ENCODE results near the gene CIB2. TPM values are rescaled to one million over a fixed set of nuclear protein-coding genes. Genes with fewer than 3 reads are reported as not detected.

The CIB2 gene
- total and polyA plus RNA-seq, 2 donors (not counting 1 experiment from before 2014, with no cell fraction given): 0.97 to 3.2 TPM

- Histone ChIP-seq H3K4me2 (replicated peaks; ENCODE audit: low read depth, low read length, poor library complexity, severe bottlenecking) (no peak overlapping the region), H3K9ac (ENCODE audit: low read length) (no peak overlapping the region), H3K27me3 (replicated peaks in 1 of 4; ENCODE audit: control extremely low read depth in 1 of 4, control insufficient read depth in 3 of 4, insufficient read depth in 4 of 4, low read length in 3 of 4) (peaks cover 0 to 4% (median 0%) of the 10 kb centered on the region in 4 experiments), H3K4me3 (ENCODE audit: control extremely low read depth in 1 of 5, extremely low read depth in 1 of 5, insufficient read depth in 1 of 5, low read depth in 2 of 5, low read length in 4 of 5) (no peak overlapping the region), H3K36me3 (replicated peaks in 1 of 2; ENCODE audit: control extremely low read depth in 1 of 2, control insufficient read depth in 1 of 2, extremely low read depth in 1 of 2, insufficient read depth in 2 of 2, low read length in 1 of 2) (no peaks in the 10 kb centered on the region), H3K79me2 (ENCODE audit: control insufficient read depth, insufficient read depth, low read length) (no peaks in the 10 kb centered on the region), H4K20me1 (ENCODE audit: control insufficient read depth, insufficient read depth, low read length, poor library complexity, severe bottlenecking) (no peaks in the 10 kb centered on the region), H2AFZ (ENCODE audit: insufficient read depth, low read depth, low read length, poor library complexity, severe bottlenecking) (no peak overlapping the region), H3K4me1 (ENCODE audit: control insufficient read depth in 2 of 2, insufficient read depth in 2 of 2, low read length in 2 of 2) (no peaks in the 10 kb centered on the region), H3K9me3 (ENCODE audit: control extremely low read depth in 1 of 3, control insufficient read depth in 2 of 3, insufficient read depth in 1 of 3, low read length in 2 of 3) (peaks cover 0 to 3% (median 0%) of the 10 kb centered on the region in 3 donors), H3K27ac (ENCODE audit: low read length in 2 of 2) (no peak overlapping the region)
- over 99% methylated on average over 9 of the region's 11 CpGs for WGBS (ENCODE audit: insufficient coverage)
- POLR2A ChIA-PET: no interaction called here
- no peaks in the 10 kb centered on the region for H3K27me3 Mint-ChIP-seq
- no peak for DNase-seq
- no peak overlapping the region for H3K27ac Mint-ChIP-seq
- no peak for ATAC-seq (ENCODE audit: low read depth)
- H3K9me3 Mint-ChIP-seq (ENCODE audit: insufficient read depth): no peaks in the 10 kb centered on the region
- H3K4me1 Mint-ChIP-seq: no peaks in the 10 kb centered on the region
- TF ChIP-seq CTCF (IDR thresholded peaks at IDR 0.05): no peak
- no peak for TF ChIP-seq EZH2 (IDR thresholded peaks at IDR 0.05; ENCODE audit: borderline replicate concordance, insufficient read depth, low read depth, low read length, poor library complexity, severe bottlenecking)
- CTCF ChIA-PET: interaction anchor here (0.9 to 3.8 kb wide), 3 partner anchors 10 to 64 kb away, joined by 3 to 21 read pairs (median 6); no protein-coding TSS in a partner anchor
- H3K4me3 Mint-ChIP-seq: no peak overlapping the region
- intact Hi-C loops (cut with micrococcal nuclease): no loop called here
Measured at GRCh38 chr15:78098131-78098755, 33.0 kb downstream of the CIB2 start.

- Histone ChIP-seq H3K4me2 (replicated peaks; ENCODE audit: low read depth, low read length, poor library complexity, severe bottlenecking) (no peak overlapping the region), H3K27ac (ENCODE audit: low read length in 2 of 2) (no peak overlapping the region), H2AFZ (ENCODE audit: insufficient read depth, low read depth, low read length, poor library complexity, severe bottlenecking) (no peak overlapping the region), H3K9me3 (ENCODE audit: control extremely low read depth in 1 of 3, control insufficient read depth in 2 of 3, insufficient read depth in 1 of 3, low read length in 2 of 3) (peaks cover 0 to 1% (median 0%) of the 10 kb centered on the region in 3 donors), H3K79me2 (ENCODE audit: control insufficient read depth, insufficient read depth, low read length) (no peaks in the 10 kb centered on the region), H3K36me3 (replicated peaks in 1 of 2; ENCODE audit: control extremely low read depth in 1 of 2, control insufficient read depth in 1 of 2, extremely low read depth in 1 of 2, insufficient read depth in 2 of 2, low read length in 1 of 2) (no peaks in the 10 kb centered on the region), H4K20me1 (ENCODE audit: control insufficient read depth, insufficient read depth, low read length, poor library complexity, severe bottlenecking) (no peaks in the 10 kb centered on the region), H3K4me3 (ENCODE audit: control extremely low read depth in 1 of 5, extremely low read depth in 1 of 5, insufficient read depth in 1 of 5, low read depth in 2 of 5, low read length in 4 of 5) (no peak overlapping the region), H3K9ac (ENCODE audit: low read length) (no peak overlapping the region), H3K4me1 (ENCODE audit: control insufficient read depth in 2 of 2, insufficient read depth in 2 of 2, low read length in 2 of 2) (no peaks in the 10 kb centered on the region), H3K27me3 (replicated peaks in 1 of 4; ENCODE audit: control extremely low read depth in 1 of 4, control insufficient read depth in 3 of 4, insufficient read depth in 4 of 4, low read length in 3 of 4) (peaks cover 0 to 4% (median 0%) of the 10 kb centered on the region in 4 experiments)
- POLR2A ChIA-PET: no interaction called here
- TF ChIP-seq EZH2 (IDR thresholded peaks at IDR 0.05; ENCODE audit: borderline replicate concordance, insufficient read depth, low read depth, low read length, poor library complexity, severe bottlenecking) (no peak), CTCF (IDR thresholded peaks at IDR 0.05) (no peak)
- H3K4me1 Mint-ChIP-seq: no peaks in the 10 kb centered on the region
- H3K9me3 Mint-ChIP-seq (ENCODE audit: insufficient read depth): no peaks in the 10 kb centered on the region
- DNase-seq: no peak
- CTCF ChIA-PET: interaction anchor here (0.9 to 3.8 kb wide), 3 partner anchors 11 to 64 kb away, joined by 3 to 21 read pairs (median 6); no protein-coding TSS in a partner anchor
- WGBS (ENCODE audit: insufficient coverage): 95% methylated on average over 9 of the region's 9 CpGs
- H3K4me3 Mint-ChIP-seq: no peak overlapping the region
- H3K27me3 Mint-ChIP-seq: no peaks in the 10 kb centered on the region
- no peak for ATAC-seq (ENCODE audit: low read depth)
- H3K27ac Mint-ChIP-seq: no peak overlapping the region
- intact Hi-C loops (cut with micrococcal nuclease): no loop called here
Measured at GRCh38 chr15:78097667-78098066, 33.6 kb downstream of the CIB2 start.
